Osteocyte (in vitro differentiated cells): ENCODE data around the gene TNIP2. TPM values are rescaled to one million over a fixed set of nuclear protein-coding genes. Genes with fewer than 3 reads are reported as not detected.

Source experiments
- DNase-seq: peaks from one replicate; pipeline ENCODE4 v3.0.0; 2021; ENCODE audit warnings: mixed read lengths; ENCODE audit not compliant: unreplicated experiment; ENCODE audit errors: extremely low spot score
- H3K27ac Mint-ChIP-seq: one replicate; pipeline ENCODE4 v1.8.0; 2021; ENCODE audit warnings: mild to moderate bottlenecking, mixed read lengths; ENCODE audit not compliant: unreplicated experiment
- H3K27me3 Mint-ChIP-seq: one replicate; pipeline ENCODE4 v1.8.0; 2021; ENCODE audit warnings: mixed read lengths; ENCODE audit not compliant: unreplicated experiment
- H3K36me3 Mint-ChIP-seq: one replicate; pipeline ENCODE4 v1.8.0; 2021; ENCODE audit warnings: mixed read lengths; ENCODE audit not compliant: unreplicated experiment
- H3K4me1 Mint-ChIP-seq: one replicate; pipeline ENCODE4 v1.8.0; 2021; ENCODE audit warnings: mixed read lengths; ENCODE audit not compliant: unreplicated experiment
- H3K4me3 Mint-ChIP-seq: one replicate; pipeline ENCODE4 v1.8.0; 2021; ENCODE audit warnings: mild to moderate bottlenecking, moderate library complexity, mixed read lengths; ENCODE audit not compliant: unreplicated experiment
- H3K9me3 Mint-ChIP-seq: one replicate; pipeline ENCODE4 v1.8.0; 2021; ENCODE audit warnings: mixed read lengths; ENCODE audit not compliant: unreplicated experiment
- total RNA-seq: library from RNA; stranded (reverse); gene quantifications from 2 replicates; pipeline ENCODE4 v1.2.1, GENCODE V29; 2021
- TF ChIP-seq, protein P1 (sequence below): fragments of 200-600 bp; sonication (generic); IDR thresholded peaks from 2 replicates; pipeline ENCODE4 v1.5.0; 2021; ENCODE audit warnings: antibody characterized with exemption, mild to moderate bottlenecking, moderate library complexity

TNIP2 gene
- total RNA-seq, 1 donor from 2014 or later, result 34.0 TPM

- TF ChIP-seq, protein P1, sequence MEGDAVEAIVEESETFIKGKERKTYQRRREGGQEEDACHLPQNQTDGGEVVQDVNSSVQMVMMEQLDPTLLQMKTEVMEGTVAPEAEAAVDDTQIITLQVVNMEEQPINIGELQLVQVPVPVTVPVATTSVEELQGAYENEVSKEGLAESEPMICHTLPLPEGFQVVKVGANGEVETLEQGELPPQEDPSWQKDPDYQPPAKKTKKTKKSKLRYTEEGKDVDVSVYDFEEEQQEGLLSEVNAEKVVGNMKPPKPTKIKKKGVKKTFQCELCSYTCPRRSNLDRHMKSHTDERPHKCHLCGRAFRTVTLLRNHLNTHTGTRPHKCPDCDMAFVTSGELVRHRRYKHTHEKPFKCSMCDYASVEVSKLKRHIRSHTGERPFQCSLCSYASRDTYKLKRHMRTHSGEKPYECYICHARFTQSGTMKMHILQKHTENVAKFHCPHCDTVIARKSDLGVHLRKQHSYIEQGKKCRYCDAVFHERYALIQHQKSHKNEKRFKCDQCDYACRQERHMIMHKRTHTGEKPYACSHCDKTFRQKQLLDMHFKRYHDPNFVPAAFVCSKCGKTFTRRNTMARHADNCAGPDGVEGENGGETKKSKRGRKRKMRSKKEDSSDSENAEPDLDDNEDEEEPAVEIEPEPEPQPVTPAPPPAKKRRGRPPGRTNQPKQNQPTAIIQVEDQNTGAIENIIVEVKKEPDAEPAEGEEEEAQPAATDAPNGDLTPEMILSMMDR, result no peak
- H3K27ac Mint-ChIP-seq, result no peak overlapping the region
- peaks cover 2% of the 10 kb centered on the region for H3K4me1 Mint-ChIP-seq
- no peak overlapping the region for H3K4me3 Mint-ChIP-seq
- no peaks in the 10 kb centered on the region for H3K27me3 Mint-ChIP-seq
- H3K9me3 Mint-ChIP-seq, result no peaks in the 10 kb centered on the region
- peaks cover 18% of the 10 kb centered on the region for H3K36me3 Mint-ChIP-seq
- no peak for DNase-seq
Measured at GRCh38 chr4:2725380-2725779, 30.8 kb downstream of the TNIP2 start.

GRCh38 chr4:2723751-2724150 lies 32.4 kb downstream of the TNIP2 start:
- TF ChIP-seq, protein P1, result no peak
- no peak for DNase-seq
- H3K4me3 Mint-ChIP-seq, result no peak overlapping the region

GRCh38 chr4:2722033-2722432 lies 34.1 kb downstream of the TNIP2 start:
- no peak overlapping the region for H3K4me3 Mint-ChIP-seq
- H3K27me3 Mint-ChIP-seq, result no peaks in the 10 kb centered on the region
- H3K36me3 Mint-ChIP-seq, result peaks cover 31% of the 10 kb centered on the region
- DNase-seq, result no peak
- peaks cover 2% of the 10 kb centered on the region for H3K4me1 Mint-ChIP-seq
- no peaks in the 10 kb centered on the region for H3K9me3 Mint-ChIP-seq
- H3K27ac Mint-ChIP-seq, result no peak overlapping the region
- TF ChIP-seq, protein P1, result no peak

More at GRCh38 chr4:2723751-2724150, 32.4 kb downstream of the TNIP2 start:
- H3K36me3 Mint-ChIP-seq, result peaks cover 21% of the 10 kb centered on the region
- peaks cover 2% of the 10 kb centered on the region for H3K4me1 Mint-ChIP-seq
- H3K27me3 Mint-ChIP-seq, result no peaks in the 10 kb centered on the region
- no peaks in the 10 kb centered on the region for H3K9me3 Mint-ChIP-seq
- no peak overlapping the region for H3K27ac Mint-ChIP-seq

- Mint-ChIP-seq H3K27ac (no peak overlapping the region), H3K4me1 (peaks cover 2% of the 10 kb centered on the region)
Measured at GRCh38 chr4:2721586-2721985, 34.5 kb downstream of the TNIP2 start.

GRCh38 chr4:2716236-2716635 lies 39.9 kb downstream of the TNIP2 start:
- TF ChIP-seq, protein P1, result no peak
- Mint-ChIP-seq H3K27ac (no peak overlapping the region), H3K4me1 (peaks cover 24% of the 10 kb centered on the region), H3K27me3 (no peaks in the 10 kb centered on the region), H3K4me3 (no peak overlapping the region), H3K36me3 (peaks cover 45% of the 10 kb centered on the region), H3K9me3 (peaks cover 3% of the 10 kb centered on the region)
- no peak for DNase-seq

More at GRCh38 chr4:2721586-2721985, 34.5 kb downstream of the TNIP2 start:
- Mint-ChIP-seq H3K4me3 (no peak overlapping the region), H3K9me3 (no peaks in the 10 kb centered on the region), H3K36me3 (peaks cover 31% of the 10 kb centered on the region), H3K27me3 (no peaks in the 10 kb centered on the region)
- TF ChIP-seq, protein P1, result no peak
- no peak for DNase-seq
